K562 (cell line): ENCODE results near the gene HMGB1. TPM values are rescaled to one million over a fixed set of nuclear protein-coding genes. Genes with fewer than 3 reads are reported as not detected.

Source experiments
- ATAC-seq: fragments of 200-7000 bp; cut with Tn5 transposase; 3 replicates; pipeline ENCODE4 v1.9.1; 2020; ENCODE audit warnings: moderate library complexity
- BruUV-seq: library from RNA; stranded (reverse); fragments of 400-500 nt; replicated peaks from 2 replicates; lab custom pipeline; 2021; lab: Mats Ljungman, UMichigan
- CTCF ChIA-PET: fragments of 300-600 bp; formaldehyde crosslinking; extraction: SDS; loops from one replicate; lab custom pipeline; 2021; ENCODE audit warnings: low intra/inter-chr PET ratio; lab: Yijun Ruan, JAX
- POLR2A ChIA-PET: fragments of 300-600, 350-650 bp; sonication (Branson Sonifier 250); formaldehyde crosslinking; extraction: SDS; loops from one replicate; lab custom pipeline; 2021; ENCODE audit warnings: antibody characterized with exemption, inconsistent platforms; lab: Yijun Ruan, JAX
- DNase-seq, 4 experiments: peaks; one replicate each; pipeline versions ENCODE4 v3.0.0 to v3.0.0-alpha.2; 2011 to 2018; ENCODE audit warnings: low spot score in 3 of 4, mixed read lengths in 3 of 4; ENCODE audit errors: extremely low read depth in 1 of 4
- FAIRE-seq: peaks from 2 replicates; lab custom pipeline; 2011; peaks lifted over from hg19 to GRCh38; lab: Jason Lieb, UNC
- H2AFZ ChIP-seq: 2 replicates; pipeline ENCODE4 v1.6.0; 2011; ENCODE audit warnings: low read depth, low read length, control low read depth, inconsistent platforms
- H3K27ac ChIP-seq: fragments of 200-600 bp; 3 replicates; pipeline ENCODE4 v1.8.0; 2011; ENCODE audit warnings: low read depth, mild to moderate bottlenecking, control low read depth, inconsistent platforms, low read length, moderate library complexity, mixed read lengths; ENCODE audit errors: extremely low read depth
- H3K27me3 ChIP-seq, 2 experiments: fragments of 300-600 bp in 1 of 2; 2 replicates in 1 of 2; 3 replicates in 1 of 2; pipeline versions ENCODE4 v1.6.0 to v1.8.0; 2011; ENCODE audit warnings: inconsistent platforms in 2 of 2, low read length in 2 of 2, mild to moderate bottlenecking in 1 of 2, mixed read lengths in 1 of 2, moderate library complexity in 1 of 2; ENCODE audit not compliant: control insufficient read depth in 2 of 2, insufficient read depth in 2 of 2
- H3K36me3 ChIP-seq: fragments of 300-600 bp; 3 replicates; pipeline ENCODE4 v1.8.0; 2011; ENCODE audit warnings: mild to moderate bottlenecking, low read length, inconsistent platforms; ENCODE audit not compliant: control insufficient read depth, insufficient read depth
- H3K4me1 ChIP-seq, 2 experiments: fragments of 200-600 bp in 1 of 2; replicated peaks in 1 of 2; 2 replicates in 1 of 2; 3 replicates in 1 of 2; pipeline versions ENCODE4 v1.5.1 to v1.8.0; 2011; ENCODE audit warnings: inconsistent platforms in 2 of 2, low read length in 2 of 2, mild to moderate bottlenecking in 1 of 2, mixed read lengths in 1 of 2, moderate library complexity in 1 of 2; ENCODE audit not compliant: control insufficient read depth in 2 of 2, insufficient read depth in 2 of 2
- H3K4me2 ChIP-seq: 2 replicates; pipeline ENCODE4 v1.6.1; 2011; ENCODE audit warnings: low read length, control low read depth, inconsistent platforms, mixed read lengths; ENCODE audit not compliant: insufficient read depth
- H3K4me3 ChIP-seq: fragments of 200-600 bp; sonication (generic), shearing (Covaris generic); 2 replicates; pipeline ENCODE4 v1.5.1; 2016; ENCODE audit warnings: control low read depth, inconsistent platforms
- H3K79me2 ChIP-seq: fragments of 200-600 bp; 3 replicates; pipeline ENCODE4 v1.8.0; 2011; ENCODE audit warnings: low read length, inconsistent platforms; ENCODE audit not compliant: control insufficient read depth, insufficient read depth
- H3K9ac ChIP-seq, 2 experiments: 2 replicates each; pipeline versions ENCODE4 v1.6.0 to v1.6.1; 2011; ENCODE audit warnings: low read depth in 2 of 2, low read length in 2 of 2, control low read depth in 1 of 2, inconsistent platforms in 1 of 2, mild to moderate bottlenecking in 1 of 2, mixed read lengths in 1 of 2; ENCODE audit not compliant: insufficient read depth in 1 of 2
- H3K9me1 ChIP-seq: one replicate; pipeline ENCODE4 v1.6.0; 2011; ENCODE audit warnings: inconsistent platforms, mild to moderate bottlenecking, low read length, moderate library complexity; ENCODE audit not compliant: control insufficient read depth, insufficient read depth
- H3K9me3 ChIP-seq: replicated peaks from 2 replicates; pipeline ENCODE4 v1.5.1; 2011; ENCODE audit warnings: low read depth, low read length, inconsistent platforms; ENCODE audit not compliant: control insufficient read depth, insufficient read depth
- H4K20me1 ChIP-seq: replicated peaks from 2 replicates; pipeline ENCODE4 v1.6.1; 2011; ENCODE audit warnings: low read length, inconsistent platforms, mixed read lengths; ENCODE audit not compliant: control insufficient read depth, insufficient read depth
- ARID3A ChIP-seq: IDR thresholded peaks from 2 replicates; pipeline ENCODE4 v1.6.1; 2012; ENCODE audit warnings: low read depth, low read length, improper control_type of control experiment, borderline replicate concordance
- FOS ChIP-seq: IDR thresholded peaks from 3 replicates; pipeline ENCODE4 v1.6.1; 2011; ENCODE audit not compliant: insufficient read length; ENCODE audit errors: extremely low read depth
- GTF2B ChIP-seq: IDR thresholded peaks from 2 replicates; pipeline ENCODE4 v1.6.1; 2011; ENCODE audit not compliant: insufficient read length; ENCODE audit errors: extremely low read depth
- ZNF239 ChIP-seq: fragments of 250-450 bp; sonication (Bioruptor Pico); IDR thresholded peaks from 2 replicates; pipeline ENCODE4 v1.4.0; 2020; ENCODE audit warnings: mild to moderate bottlenecking
- WGBS: fragments of 100-300 bp; shearing (Covaris generic); methylation state at CpG from one replicate; pipeline ENCODE4 v1.1.6; 2016; ENCODE audit warnings: low coverage, mixed read lengths; ENCODE audit not compliant: insufficient coverage; ENCODE audit errors: missing lambda C conversion rate; 5-methylcytosine and 5-hydroxymethylcytosine counted together
- in situ Hi-C: fragments of 300-500 bp; cut with MboI; formaldehyde crosslinking; loops from 4 replicates; pipeline ENCODE4 v1.15.0; 2018; ENCODE audit warnings: inconsistent platforms, mixed read lengths
- intact Hi-C: fragments of 100-400 bp; cut with micrococcal nuclease; formaldehyde crosslinking; loops from 2 replicates; pipeline ENCODE4 v1.14.2; 2022
- polyA plus RNA-seq, 8 experiments: library from polyadenylated mRNA; depleted of rRNA in 4 of 8; stranded (reverse) in 5 of 8; unstranded in 3 of 8; fragments of >200 nt; fragmentation: Nextera tagmentation in 2 of 8; fragmentation: Illumina TruSeq in 1 of 8; extraction: Ambion mirVana in 2 of 8; extraction: Trizol in 1 of 8; gene quantifications; 2 replicates each; pipeline versions ENCODE4 v1.2.1 to v1.2.3, GENCODE V29; 2011 to 2014; ENCODE audit warnings: inconsistent platforms in 1 of 8, missing spikeins in 1 of 8
- total RNA-seq, 7 experiments: library from RNA; depleted of rRNA in 6 of 7; stranded (reverse); fragments of >200 nt in 6 of 7; fragmentation: Illumina TruSeq in 2 of 7; extraction: Trizol in 2 of 7; gene quantifications; 2 replicates each; pipeline versions ENCODE4 v1.2.1 to v1.2.3, GENCODE V29; 2011 to 2021; ENCODE audit warnings: low replicate concordance in 1 of 7

HMGB1 gene
- total and polyA plus RNA-seq, 9 of the 15 experiments (the other 6 are each of a cell fraction or from before 2014, with no cell fraction given): 442 to 1,896 (median 933) TPM

GRCh38 chr13:30413842-30414241 lies 51.9 kb downstream of the HMGB1 start:
- Histone ChIP-seq H3K27me3 (no peaks in the 10 kb centered on the region), H3K9me1 (no peaks in the 10 kb centered on the region), H2AFZ (no peak overlapping the region), H3K4me2 (no peak overlapping the region), H4K20me1 (no peaks in the 10 kb centered on the region), H3K9me3 (no peaks in the 10 kb centered on the region; the same call in 1 of the 2 replicates), H3K4me3 (no peak overlapping the region), H3K36me3 (no peaks in the 10 kb centered on the region), H3K4me1 (peaks cover under 1 to 1% of the 10 kb centered on the region in 2 experiments; a peak in 3 of 5 replicates), H3K9ac (no peak overlapping the region), H3K27ac (no peak overlapping the region), H3K79me2 (no peaks in the 10 kb centered on the region)
- ATAC-seq: no peak
- TF ChIP-seq ZNF239 (CRISPR knock-in tag): no peak
- TF ChIP-seq GTF2B: no peak
- TF ChIP-seq FOS: no peak
- no peak for TF ChIP-seq ARID3A
- intact Hi-C loops (no loop called here), in situ Hi-C loops (no loop called here)
- DNase-seq: no peak
- CTCF ChIA-PET: no interaction called here
- BruUV-seq: no TSS peak
- FAIRE-seq: no peak
- 27% methylated on average over 3 of the region's 3 CpGs for WGBS
- POLR2A ChIA-PET: no interaction called here
